ENCODE results near the gene EVL.

Gene EVL

DNA sequence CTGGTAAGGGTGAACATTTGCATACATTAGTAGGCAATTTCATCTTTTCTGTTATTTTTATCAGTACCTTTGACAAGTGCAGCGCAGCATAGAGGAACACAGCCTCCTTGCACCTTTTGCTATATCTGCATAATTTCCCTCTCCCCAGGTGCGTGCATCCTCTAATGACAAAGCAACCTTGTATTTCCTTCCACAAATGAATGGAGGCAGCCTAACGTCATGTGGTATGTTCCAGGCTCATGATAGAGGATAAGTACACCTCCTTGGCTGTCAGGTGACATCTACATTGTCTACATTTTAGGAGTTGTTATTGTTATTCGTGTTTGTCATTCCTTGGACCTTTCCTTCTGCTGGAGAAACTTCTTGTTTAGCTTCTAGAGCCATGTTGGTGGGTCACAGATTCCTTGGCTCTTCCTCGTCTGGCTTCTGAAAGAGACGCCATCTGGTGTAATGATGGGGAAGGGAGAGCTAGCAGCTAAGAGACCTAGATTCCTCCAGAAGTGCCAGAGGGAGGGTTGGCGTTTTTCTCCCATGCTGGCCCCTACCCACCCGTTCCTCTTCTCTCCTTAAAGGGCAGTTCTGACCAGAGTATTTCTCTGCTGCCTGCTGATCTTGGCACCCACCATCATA is 37.0 kb downstream of the EVL start:
- no peak overlapping the region for H3K4me3 ChIP-seq (ENCODE audit: low read depth, low read length)
- no peak overlapping the region for H3K27ac ChIP-seq
- no peaks in the 10 kb centered on the region for H3K36me3 ChIP-seq (replicated peaks)
- TF ChIP-seq CTCF (IDR thresholded peaks at IDR 0.05; ENCODE audit: low read depth, low read length, missing control alignments), result no peak
- no peaks in the 10 kb centered on the region for H3K27me3 ChIP-seq (replicated peaks)
- no peak for DNase-seq
- in situ Hi-C loops (cut with HindIII; ENCODE audit: low pct_ligation_motif_present, low sequenced_read_pairs), result no loop called here

DNA sequence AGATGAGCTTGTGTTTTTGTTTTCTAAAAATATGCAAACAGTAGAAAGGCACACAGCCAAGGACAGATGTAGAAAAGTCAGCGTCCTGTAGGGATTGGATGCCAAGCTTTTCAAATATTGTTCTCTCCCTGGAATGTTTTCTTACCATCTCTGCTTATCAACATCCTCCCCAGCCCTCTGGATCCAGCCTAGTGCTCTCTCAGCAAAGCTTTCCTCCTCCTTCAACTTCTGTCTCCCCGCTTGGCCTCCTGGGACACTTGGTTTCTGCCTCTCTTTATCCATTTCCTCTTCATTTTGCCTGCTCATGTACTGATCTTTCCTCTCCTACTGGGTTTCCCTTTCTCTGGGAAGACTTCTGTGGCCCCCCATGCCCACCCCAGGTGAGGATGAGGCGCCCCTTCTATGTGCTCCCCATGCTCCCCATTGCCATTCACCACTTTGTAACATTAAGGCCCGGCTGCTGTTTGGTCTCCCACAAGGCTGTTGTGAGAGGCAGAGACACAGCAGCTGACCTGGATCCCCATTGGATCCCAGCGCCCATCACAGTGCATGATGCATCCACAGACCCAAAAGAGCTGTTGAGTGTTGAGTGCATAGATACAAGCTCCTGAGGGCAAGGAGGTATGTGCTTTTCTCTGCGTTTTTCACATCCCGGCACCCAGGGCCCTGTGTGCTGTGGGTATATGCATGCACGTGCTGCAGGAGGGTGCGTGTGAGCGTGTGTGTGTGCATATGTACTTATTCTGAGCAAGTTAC is 38.2 kb downstream of the EVL start:
- no peaks in the 10 kb centered on the region for H3K36me3 ChIP-seq (replicated peaks)
- H3K27ac ChIP-seq, result peak overlapping the region; percentile 1
- H3K4me3 ChIP-seq (ENCODE audit: low read depth, low read length), result no peak overlapping the region
- TF ChIP-seq CTCF (IDR thresholded peaks at IDR 0.05; ENCODE audit: low read depth, low read length, missing control alignments), result no peak
- H3K27me3 ChIP-seq (replicated peaks), result no peaks in the 10 kb centered on the region
- in situ Hi-C loops (cut with HindIII; ENCODE audit: low pct_ligation_motif_present, low sequenced_read_pairs), result no loop called here
- no peak for DNase-seq

DNA sequence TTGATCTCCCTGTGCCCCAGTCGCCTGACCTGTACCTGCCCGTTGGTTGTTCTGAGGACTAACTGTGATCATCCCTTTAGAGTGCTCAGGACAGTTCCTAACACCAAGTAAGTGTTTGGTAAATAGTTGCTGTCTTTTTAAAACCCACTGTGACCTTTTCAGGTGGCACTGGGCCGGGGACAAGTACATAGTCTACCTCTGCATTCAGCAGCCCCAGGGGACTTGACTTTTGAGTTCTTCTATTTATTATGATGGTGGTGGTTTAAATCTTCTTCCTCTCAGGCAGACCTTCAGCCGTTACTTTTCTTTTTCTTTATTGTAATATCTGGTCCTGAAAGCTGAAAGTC is 38.8 kb downstream of the EVL start:
- DNase-seq, result no peak
- Histone ChIP-seq H3K36me3 (replicated peaks) (no peaks in the 10 kb centered on the region), H3K4me3 (ENCODE audit: low read depth, low read length) (no peak overlapping the region), H3K27me3 (replicated peaks) (no peaks in the 10 kb centered on the region), H3K27ac (peak overlapping the region; percentile 58)
- in situ Hi-C loops (cut with HindIII; ENCODE audit: low pct_ligation_motif_present, low sequenced_read_pairs), result no loop called here
- no peak for TF ChIP-seq CTCF (IDR thresholded peaks at IDR 0.05; ENCODE audit: low read depth, low read length, missing control alignments)

DNA sequence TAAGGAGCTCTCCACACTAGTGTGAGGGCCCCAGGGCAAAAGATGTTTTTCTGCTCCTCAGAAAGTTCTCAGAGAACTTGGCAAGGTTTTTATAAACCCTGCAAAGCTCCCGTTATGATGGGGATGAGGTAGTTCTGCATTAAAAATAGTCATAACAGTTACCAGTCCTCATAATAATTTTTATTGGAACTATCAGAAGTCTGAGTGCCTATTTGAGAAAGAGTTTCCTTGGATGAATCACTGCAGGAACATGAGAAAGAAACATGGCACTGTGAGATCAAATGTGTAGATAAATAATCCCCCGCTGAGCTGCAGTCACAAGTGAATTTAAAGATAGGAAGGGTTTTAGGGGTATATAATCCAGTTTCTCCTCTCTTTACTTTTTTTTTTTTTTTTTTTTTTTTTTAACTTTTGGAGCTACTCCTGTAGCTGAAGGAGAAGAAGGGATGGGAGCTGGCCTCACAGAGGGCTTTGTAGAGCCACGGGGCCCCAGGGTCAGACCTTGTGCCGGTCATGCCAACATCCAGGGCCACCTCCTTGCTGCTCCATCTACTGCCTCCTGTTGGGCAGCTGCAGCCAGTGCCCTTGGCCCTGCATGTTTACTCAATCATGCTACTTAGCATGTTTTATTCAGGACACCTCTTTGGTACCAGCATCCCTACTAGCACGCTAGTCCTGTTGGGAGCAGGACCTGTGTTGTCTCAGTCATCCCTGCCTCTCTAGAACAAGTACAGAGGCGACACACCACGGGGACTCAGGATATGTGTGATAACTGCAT is 39.5 kb downstream of the EVL start:
- in situ Hi-C loops (cut with HindIII; ENCODE audit: low pct_ligation_motif_present, low sequenced_read_pairs), result no loop called here
- Histone ChIP-seq H3K27me3 (replicated peaks) (no peaks in the 10 kb centered on the region), H3K27ac (peak overlapping the region; percentile 58), H3K4me3 (ENCODE audit: low read depth, low read length) (no peak overlapping the region), H3K36me3 (replicated peaks) (no peaks in the 10 kb centered on the region)
- DNase-seq, result peak; percentile 60
- peak; percentile 41 for TF ChIP-seq CTCF (IDR thresholded peaks at IDR 0.05; ENCODE audit: low read depth, low read length, missing control alignments)

DNA sequence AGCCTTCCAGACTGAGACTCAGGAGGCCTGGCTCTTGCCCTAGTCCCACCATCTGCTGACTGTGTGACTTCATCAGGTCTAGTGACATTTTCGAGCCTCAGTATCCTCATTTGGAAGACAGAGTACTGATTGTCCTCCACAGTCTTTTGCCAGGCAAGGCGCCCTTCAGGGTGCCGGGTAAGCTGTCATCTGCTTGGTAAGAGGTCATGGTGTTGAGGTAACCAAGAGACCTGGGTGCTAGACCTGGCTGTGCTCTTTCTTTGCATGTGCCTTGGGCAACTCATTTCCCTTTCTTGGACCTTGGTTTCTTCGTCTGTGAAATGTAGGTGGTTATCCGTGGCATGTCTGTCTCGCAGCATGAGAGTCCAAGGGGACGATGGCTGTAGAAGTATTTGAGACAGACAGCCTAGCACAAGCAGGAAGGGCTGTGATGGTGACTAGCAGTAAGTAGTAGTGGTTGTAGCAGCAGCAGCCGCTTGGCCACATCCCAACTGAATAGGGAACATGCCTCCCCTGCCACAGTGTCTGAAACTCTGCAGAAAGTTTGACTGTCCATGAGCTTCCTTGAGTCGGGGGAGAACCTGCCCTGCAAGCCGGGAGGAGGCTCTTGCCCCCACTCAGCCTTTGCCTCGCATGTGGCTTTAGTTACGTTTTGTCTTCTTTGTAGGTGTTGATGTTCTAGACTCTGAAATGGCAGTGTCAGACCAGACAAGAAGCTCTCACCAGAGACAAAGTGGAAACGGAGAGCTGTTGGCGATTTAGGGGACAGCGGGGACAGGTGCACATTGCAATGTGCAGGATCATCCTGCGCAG is 40.3 kb downstream of the EVL start:
- Histone ChIP-seq H3K36me3 (replicated peaks) (no peaks in the 10 kb centered on the region), H3K27ac (no peak overlapping the region), H3K27me3 (replicated peaks) (no peaks in the 10 kb centered on the region), H3K4me3 (ENCODE audit: low read depth, low read length) (no peak overlapping the region)
- TF ChIP-seq CTCF (IDR thresholded peaks at IDR 0.05; ENCODE audit: low read depth, low read length, missing control alignments), result no peak
- DNase-seq, result no peak
- in situ Hi-C loops (cut with HindIII; ENCODE audit: low pct_ligation_motif_present, low sequenced_read_pairs), result no loop called here
